Activated naive CD8-positive, alpha-beta T cell treated with anti-CD3 and anti-CD28 coated beads for 36 hours (primary cell): ENCODE results near the gene VPS11. TPM values are rescaled to one million over a fixed set of nuclear protein-coding genes. Genes with fewer than 3 reads are reported as not detected.
A peak's percentile ranks its signal among the peaks of the same experiment; 100 is the strongest.
"Not testable (repeated sequence)": the region's sequence is repeated elsewhere in the genome, so short reads cannot be mapped to it uniquely, and the experiment has no call there.

ENCODE experiments used
- DNase-seq: peaks from one replicate; pipeline ENCODE4 v3.0.0; 2021
- H3K27ac Mint-ChIP-seq: one replicate; pipeline ENCODE4 v1.8.0; 2022; ENCODE audit warnings: mild to moderate bottlenecking, moderate library complexity, mixed read lengths
- H3K27me3 Mint-ChIP-seq: one replicate; pipeline ENCODE4 v1.8.0; 2022; ENCODE audit warnings: mild to moderate bottlenecking, mixed read lengths
- H3K36me3 Mint-ChIP-seq: one replicate; pipeline ENCODE4 v1.8.0; 2021; ENCODE audit warnings: mild to moderate bottlenecking, mixed read lengths
- H3K4me1 Mint-ChIP-seq: one replicate; pipeline ENCODE4 v1.8.0; 2021; ENCODE audit warnings: mixed read lengths
- H3K4me3 Mint-ChIP-seq: one replicate; pipeline ENCODE4 v1.8.0; 2022; ENCODE audit warnings: mild to moderate bottlenecking, moderate library complexity, mixed read lengths
- H3K9me3 Mint-ChIP-seq: one replicate; pipeline ENCODE4 v1.8.0; 2022; ENCODE audit warnings: mixed read lengths
- total RNA-seq, 2 experiments: library from RNA; stranded (reverse); gene quantifications; one replicate each; pipeline ENCODE4 v1.2.3, GENCODE V29; 2021

VPS11 gene
- total RNA-seq, 2 experiments from 2014 or later: 19.2 to 20.2 TPM

DNA sequence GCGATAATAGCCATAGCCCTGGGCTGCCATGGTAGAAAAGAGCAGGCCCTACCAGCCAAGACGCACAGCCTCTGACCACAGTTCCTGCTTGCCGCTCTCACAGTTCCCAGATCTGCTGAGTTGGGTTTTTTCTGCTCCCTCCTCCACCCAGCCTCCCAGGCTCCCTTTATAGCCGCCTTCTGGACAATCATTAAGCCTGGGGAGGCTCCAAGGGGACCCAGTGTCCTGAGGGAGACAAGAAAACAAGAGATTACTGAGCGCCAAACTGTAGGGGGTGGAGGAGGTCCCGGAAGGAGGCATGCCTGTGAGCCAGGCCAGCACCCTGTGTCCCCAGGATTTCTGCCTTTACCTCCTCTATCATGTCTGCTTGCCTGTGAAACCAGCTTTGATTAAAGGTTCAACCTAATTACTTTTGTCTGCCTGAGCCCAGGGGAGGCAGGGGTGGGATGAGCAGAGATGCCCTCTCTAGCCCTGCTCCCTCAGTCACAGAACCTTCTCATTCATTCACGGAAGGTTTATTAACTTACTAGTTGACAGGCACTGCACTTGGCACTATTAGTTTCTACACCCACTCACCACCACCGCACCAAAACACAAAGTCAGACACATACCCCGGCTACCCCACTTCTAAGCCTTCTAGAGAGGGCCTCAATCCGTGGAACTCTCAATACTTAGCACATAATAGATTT, 38.1 kb upstream of the VPS11 start:
- Mint-ChIP-seq H3K27ac (peak overlapping the region; percentile 83), H3K4me3 (peak overlapping the region; percentile 76), H3K36me3 (peaks cover 15% of the 10 kb centered on the region), H3K9me3 (no peaks in the 10 kb centered on the region), H3K4me1 (peaks cover 35% of the 10 kb centered on the region), H3K27me3 (no peaks in the 10 kb centered on the region)
- peak; percentile 62 for DNase-seq

DNA sequence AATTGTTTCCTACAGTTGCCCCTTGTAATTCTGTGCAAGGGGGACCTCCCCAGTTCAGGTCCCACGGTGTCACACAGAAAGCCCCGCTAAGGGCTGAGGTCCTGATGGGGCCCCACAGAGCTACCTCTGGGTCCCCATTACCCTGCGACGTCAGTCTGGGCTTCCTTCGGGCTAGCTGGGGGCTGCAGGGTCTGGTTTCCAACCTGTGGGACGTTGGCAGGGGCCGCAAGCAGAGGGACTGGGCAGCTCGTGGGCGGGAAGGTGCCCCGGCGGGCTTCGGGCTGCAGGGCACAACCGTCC, 37.6 kb upstream of the VPS11 start:
- peak overlapping the region; percentile 83 for H3K27ac Mint-ChIP-seq
- H3K27me3 Mint-ChIP-seq: no peaks in the 10 kb centered on the region
- peaks cover 31% of the 10 kb centered on the region for H3K4me1 Mint-ChIP-seq
- H3K36me3 Mint-ChIP-seq: peaks cover 13% of the 10 kb centered on the region
- DNase-seq: peak; percentile 60
- H3K9me3 Mint-ChIP-seq: no peaks in the 10 kb centered on the region
- peak overlapping the region; percentile 76 for H3K4me3 Mint-ChIP-seq

- Mint-ChIP-seq H3K9me3 (no peaks in the 10 kb centered on the region), H3K27ac (peak within 1 kb of the TSS; percentile 83), H3K4me1 (peaks cover 26% of the 10 kb centered on the region), H3K27me3 (no peaks in the 10 kb centered on the region), H3K36me3 (peaks cover 8% of the 10 kb centered on the region), H3K4me3 (peak within 1 kb of the TSS; percentile 76)
- peak; percentile 99 for DNase-seq
Observed at GRCh38 chr11:119030329-119031047, 37.1 kb upstream of the VPS11 start, which contains the start of gene SLC37A4. Gene SLC37A4 (minus strand): TSS chr11:119030877.

GRCh38 chr11:119031912-119032280, 35.7 kb upstream of the VPS11 start:
- H3K9me3 Mint-ChIP-seq: no peaks in the 10 kb centered on the region
- peaks cover 24% of the 10 kb centered on the region for H3K4me1 Mint-ChIP-seq
- DNase-seq: no peak
- no peak overlapping the region for H3K27ac Mint-ChIP-seq
- H3K4me3 Mint-ChIP-seq: no peak overlapping the region
- no peaks in the 10 kb centered on the region for H3K27me3 Mint-ChIP-seq
- H3K36me3 Mint-ChIP-seq: peaks cover 7% of the 10 kb centered on the region

- not testable (repeated sequence) for H3K27ac Mint-ChIP-seq, DNase-seq, H3K36me3 Mint-ChIP-seq, H3K27me3 Mint-ChIP-seq, H3K4me3 Mint-ChIP-seq, H3K9me3 Mint-ChIP-seq
- peaks cover 19% of the 10 kb centered on the region for H3K4me1 Mint-ChIP-seq
Observed at GRCh38 chr11:119033421-119033820, 34.2 kb upstream of the VPS11 start.

GRCh38 chr11:119034813-119035212, 32.8 kb upstream of the VPS11 start:
- Mint-ChIP-seq H3K27ac (no peak overlapping the region), H3K4me3 (no peak overlapping the region), H3K27me3 (no peaks in the 10 kb centered on the region), H3K9me3 (no peaks in the 10 kb centered on the region), H3K4me1 (peaks cover 5% of the 10 kb centered on the region), H3K36me3 (no peaks in the 10 kb centered on the region)
- DNase-seq: no peak

DNA sequence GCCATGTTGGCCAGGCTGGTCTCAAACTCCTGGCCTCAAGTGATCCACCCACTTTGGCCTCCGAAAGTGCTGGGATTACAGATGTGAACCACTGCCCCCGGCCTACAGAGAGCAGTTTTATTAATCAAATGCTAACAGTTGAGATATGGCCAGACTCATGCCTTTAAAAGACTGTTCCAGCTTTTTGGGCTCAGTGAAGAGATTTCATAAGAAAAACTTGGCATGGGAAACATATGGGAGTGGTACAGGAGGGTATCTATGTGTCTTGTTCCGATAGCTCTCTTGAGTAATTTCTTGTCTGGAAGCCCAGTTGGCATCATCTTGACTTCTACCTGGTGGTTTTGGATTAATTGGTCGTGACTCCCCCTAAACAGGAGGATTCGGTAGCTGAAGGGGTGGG, 28.7 kb upstream of the VPS11 start:
- no peaks in the 10 kb centered on the region for H3K9me3 Mint-ChIP-seq
- no peak overlapping the region for H3K27ac Mint-ChIP-seq

GRCh38 chr11:119039471-119039870, 28.1 kb upstream of the VPS11 start:
- H3K4me3 Mint-ChIP-seq, H3K27me3 Mint-ChIP-seq, H3K36me3 Mint-ChIP-seq, H3K27ac Mint-ChIP-seq, H3K4me1 Mint-ChIP-seq, DNase-seq, H3K9me3 Mint-ChIP-seq: not testable (repeated sequence)

More for the DNA sequence above, 28.7 kb upstream of the VPS11 start:
- Mint-ChIP-seq H3K4me3 (no peak overlapping the region), H3K4me1 (peaks cover 7% of the 10 kb centered on the region), H3K27me3 (no peaks in the 10 kb centered on the region), H3K36me3 (no peaks in the 10 kb centered on the region)
- DNase-seq: no peak

- Mint-ChIP-seq H3K27me3 (no peaks in the 10 kb centered on the region), H3K9me3 (no peaks in the 10 kb centered on the region), H3K36me3 (no peaks in the 10 kb centered on the region), H3K4me1 (peaks cover 7% of the 10 kb centered on the region), H3K27ac (no peak overlapping the region), H3K4me3 (no peak overlapping the region)
- no peak for DNase-seq
Observed at GRCh38 chr11:119041821-119042514, 25.6 kb upstream of the VPS11 start.

DNA sequence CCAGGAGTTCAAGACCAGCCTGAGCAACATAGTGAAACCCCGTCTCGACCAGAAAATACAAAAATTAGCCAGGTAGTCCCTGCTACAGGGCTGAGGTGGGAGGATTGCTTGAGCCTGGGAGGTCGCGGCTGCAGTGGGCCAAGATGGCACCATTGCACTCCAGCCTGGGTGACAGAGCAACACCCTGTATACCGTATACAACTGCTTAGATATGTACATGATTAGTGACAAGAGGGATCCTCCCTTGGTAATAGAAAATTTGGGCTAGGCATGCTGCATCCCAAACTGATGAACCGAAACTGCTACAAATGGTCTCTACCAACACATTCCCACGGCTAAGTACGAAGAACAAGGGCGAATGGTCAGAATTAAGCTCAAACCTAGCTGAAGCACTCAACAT, 24.7 kb upstream of the VPS11 start:
- peaks cover 7% of the 10 kb centered on the region for H3K4me1 Mint-ChIP-seq
- no peak for DNase-seq
- no peaks in the 10 kb centered on the region for H3K9me3 Mint-ChIP-seq

GRCh38 chr11:119044708-119045107, 22.9 kb upstream of the VPS11 start:
- peaks cover 16% of the 10 kb centered on the region for H3K36me3 Mint-ChIP-seq
- DNase-seq: no peak
- no peaks in the 10 kb centered on the region for H3K9me3 Mint-ChIP-seq
- H3K4me1 Mint-ChIP-seq: peaks cover 7% of the 10 kb centered on the region
- H3K27ac Mint-ChIP-seq: no peak overlapping the region
- no peaks in the 10 kb centered on the region for H3K27me3 Mint-ChIP-seq
- no peak overlapping the region for H3K4me3 Mint-ChIP-seq

More for the DNA sequence above, 24.7 kb upstream of the VPS11 start:
- H3K27ac Mint-ChIP-seq: no peak overlapping the region
- H3K4me3 Mint-ChIP-seq: no peak overlapping the region
- no peaks in the 10 kb centered on the region for H3K27me3 Mint-ChIP-seq
- H3K36me3 Mint-ChIP-seq: peaks cover 5% of the 10 kb centered on the region

DNA sequence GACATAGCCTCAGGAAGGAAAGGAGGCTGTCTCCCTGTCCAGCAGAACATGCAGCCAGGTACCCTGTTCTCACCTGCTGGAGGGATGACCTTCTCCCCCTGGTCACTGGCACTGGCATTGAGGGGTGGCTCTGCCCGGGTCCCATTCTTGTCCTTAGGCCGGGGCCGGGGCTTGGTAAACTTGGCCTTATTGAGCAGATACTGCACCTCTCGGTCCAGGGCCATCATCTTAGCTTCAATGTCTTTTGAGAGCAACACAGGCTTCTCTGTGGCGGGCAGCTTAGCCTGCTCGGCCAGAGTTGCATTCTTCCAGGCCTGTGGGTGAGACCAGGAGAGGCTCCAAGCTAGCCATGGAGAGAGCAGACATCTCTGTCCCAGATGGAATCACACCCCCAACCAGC, 21.1 kb upstream of the VPS11 start:
- no peak for DNase-seq
- no peak overlapping the region for H3K27ac Mint-ChIP-seq
- H3K36me3 Mint-ChIP-seq: peaks cover 24% of the 10 kb centered on the region
- H3K4me1 Mint-ChIP-seq: peaks cover 8% of the 10 kb centered on the region
- H3K9me3 Mint-ChIP-seq: no peaks in the 10 kb centered on the region
- H3K27me3 Mint-ChIP-seq: no peaks in the 10 kb centered on the region
- H3K4me3 Mint-ChIP-seq: no peak overlapping the region

DNA sequence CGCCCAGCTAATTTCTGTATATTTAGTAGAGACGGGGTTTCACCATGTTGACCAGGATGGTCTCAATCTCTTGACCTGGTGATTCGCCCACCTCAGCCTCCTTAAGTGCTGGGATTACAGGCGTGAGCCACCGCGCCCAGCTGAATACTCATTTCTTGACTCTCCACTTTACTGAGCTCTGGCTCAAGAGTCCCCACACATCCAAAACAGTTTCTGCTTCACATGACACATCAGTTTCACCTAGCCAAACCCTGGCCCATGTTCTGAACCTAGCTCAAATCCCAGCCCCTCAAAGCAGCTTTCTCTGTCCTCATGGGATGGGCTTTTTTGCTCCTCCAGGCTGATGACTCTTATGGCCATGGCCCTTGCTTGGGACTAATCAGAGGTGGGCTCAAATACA, 20.4 kb upstream of the VPS11 start:
- H3K27ac Mint-ChIP-seq: no peak overlapping the region
- no peak overlapping the region for H3K4me3 Mint-ChIP-seq
- peaks cover 10% of the 10 kb centered on the region for H3K4me1 Mint-ChIP-seq
- H3K9me3 Mint-ChIP-seq: no peaks in the 10 kb centered on the region
- DNase-seq: no peak
- peaks cover 25% of the 10 kb centered on the region for H3K36me3 Mint-ChIP-seq
- no peaks in the 10 kb centered on the region for H3K27me3 Mint-ChIP-seq

GRCh38 chr11:119048644-119049043, 19.0 kb upstream of the VPS11 start:
- Mint-ChIP-seq H3K27me3 (no peaks in the 10 kb centered on the region), H3K4me3 (no peak overlapping the region), H3K4me1 (peaks cover 16% of the 10 kb centered on the region), H3K36me3 (peaks cover 33% of the 10 kb centered on the region), H3K9me3 (no peaks in the 10 kb centered on the region), H3K27ac (no peak overlapping the region)
- no peak for DNase-seq

GRCh38 chr11:119049081-119049480, 18.5 kb upstream of the VPS11 start:
- H3K36me3 Mint-ChIP-seq: peaks cover 36% of the 10 kb centered on the region
- no peak overlapping the region for H3K27ac Mint-ChIP-seq
- no peaks in the 10 kb centered on the region for H3K9me3 Mint-ChIP-seq
- DNase-seq: no peak
- H3K4me1 Mint-ChIP-seq: peaks cover 16% of the 10 kb centered on the region
- no peaks in the 10 kb centered on the region for H3K27me3 Mint-ChIP-seq
- no peak overlapping the region for H3K4me3 Mint-ChIP-seq
